Stimulated activated memory B cell treated with anti-CD40 and anti-IgM and Interleukin-4, amounts not matched to agents 10 μg/mL and 1 μg/mL and 100 μg/mL, for 72 hours (primary cell): ENCODE results near the gene BPIFA2.
"Not testable (repeated sequence)": the region's sequence is repeated elsewhere in the genome, so short reads cannot be mapped to it uniquely, and the experiment has no call there.

Experiments
- ATAC-seq: fragments of 150-1000 bp; cut with Tn5 transposase; 2 replicates; pipeline ENCODE4 v1.10.0; 2021
- H3K27ac Mint-ChIP-seq: one replicate; pipeline ENCODE4 v1.8.0; 2022; ENCODE audit warnings: mild to moderate bottlenecking, mixed read lengths
- H3K27me3 Mint-ChIP-seq: one replicate; pipeline ENCODE4 v1.8.0; 2022; ENCODE audit warnings: mixed read lengths
- H3K36me3 Mint-ChIP-seq: one replicate; pipeline ENCODE4 v1.8.0; 2022; ENCODE audit warnings: mixed read lengths
- H3K4me1 Mint-ChIP-seq: one replicate; pipeline ENCODE4 v1.8.0; 2022; ENCODE audit warnings: mixed read lengths
- H3K4me3 Mint-ChIP-seq: one replicate; pipeline ENCODE4 v1.8.0; 2022; ENCODE audit warnings: mild to moderate bottlenecking, moderate library complexity, mixed read lengths
- H3K9me3 Mint-ChIP-seq: one replicate; pipeline ENCODE4 v1.8.0; 2022; ENCODE audit warnings: mixed read lengths

Gene BPIFA2

GRCh38 chr20:33175123-33175522 lies 7.2 kb downstream of the BPIFA2 start:
- Mint-ChIP-seq H3K4me1 (no peaks in the 10 kb centered on the region), H3K4me3 (no peak overlapping the region), H3K9me3 (peaks cover 6% of the 10 kb centered on the region), H3K36me3 (no peaks in the 10 kb centered on the region), H3K27ac (no peak overlapping the region), H3K27me3 (no peaks in the 10 kb centered on the region)
- ATAC-seq = no peak

GRCh38 chr20:33176101-33176500 lies 8.1 kb downstream of the BPIFA2 start:
- no peaks in the 10 kb centered on the region for H3K9me3 Mint-ChIP-seq
- no peaks in the 10 kb centered on the region for H3K4me1 Mint-ChIP-seq
- no peak for ATAC-seq
- no peaks in the 10 kb centered on the region for H3K27me3 Mint-ChIP-seq
- no peaks in the 10 kb centered on the region for H3K36me3 Mint-ChIP-seq
- H3K4me3 Mint-ChIP-seq = no peak overlapping the region
- no peak overlapping the region for H3K27ac Mint-ChIP-seq

- no peak for ATAC-seq
- H3K4me1 Mint-ChIP-seq = no peaks in the 10 kb centered on the region
Measured at GRCh38 chr20:33177866-33178265, 9.9 kb downstream of the BPIFA2 start.

GRCh38 chr20:33178726-33179125 lies 10.8 kb downstream of the BPIFA2 start:
- H3K4me3 Mint-ChIP-seq = no peak overlapping the region
- peaks cover 6% of the 10 kb centered on the region for H3K9me3 Mint-ChIP-seq
- ATAC-seq = no peak
- no peak overlapping the region for H3K27ac Mint-ChIP-seq
- no peaks in the 10 kb centered on the region for H3K36me3 Mint-ChIP-seq
- H3K27me3 Mint-ChIP-seq = no peaks in the 10 kb centered on the region
- no peaks in the 10 kb centered on the region for H3K4me1 Mint-ChIP-seq

More at GRCh38 chr20:33177866-33178265, 9.9 kb downstream of the BPIFA2 start:
- H3K4me3 Mint-ChIP-seq = no peak overlapping the region
- no peaks in the 10 kb centered on the region for H3K9me3 Mint-ChIP-seq
- no peaks in the 10 kb centered on the region for H3K36me3 Mint-ChIP-seq
- H3K27ac Mint-ChIP-seq = no peak overlapping the region
- no peaks in the 10 kb centered on the region for H3K27me3 Mint-ChIP-seq

- no peak overlapping the region for H3K4me3 Mint-ChIP-seq
- no peaks in the 10 kb centered on the region for H3K36me3 Mint-ChIP-seq
- ATAC-seq = no peak
- peaks cover 6% of the 10 kb centered on the region for H3K9me3 Mint-ChIP-seq
- no peaks in the 10 kb centered on the region for H3K27me3 Mint-ChIP-seq
- H3K27ac Mint-ChIP-seq = no peak overlapping the region
- H3K4me1 Mint-ChIP-seq = no peaks in the 10 kb centered on the region
Measured at GRCh38 chr20:33180169-33180568, 12.2 kb downstream of the BPIFA2 start.

- H3K27ac Mint-ChIP-seq = no peak overlapping the region
- no peaks in the 10 kb centered on the region for H3K4me1 Mint-ChIP-seq
- H3K4me3 Mint-ChIP-seq = no peak overlapping the region
Measured at GRCh38 chr20:33181482-33182093, 13.6 kb downstream of the BPIFA2 start.

GRCh38 chr20:33183312-33183711 lies 15.4 kb downstream of the BPIFA2 start:
- Mint-ChIP-seq H3K27ac (no peak overlapping the region), H3K9me3 (peaks cover 6% of the 10 kb centered on the region), H3K4me3 (no peak overlapping the region), H3K27me3 (no peaks in the 10 kb centered on the region), H3K36me3 (no peaks in the 10 kb centered on the region), H3K4me1 (no peaks in the 10 kb centered on the region)
- no peak for ATAC-seq

More at GRCh38 chr20:33181482-33182093, 13.6 kb downstream of the BPIFA2 start:
- Mint-ChIP-seq H3K36me3 (no peaks in the 10 kb centered on the region), H3K9me3 (peaks cover 6% of the 10 kb centered on the region), H3K27me3 (no peaks in the 10 kb centered on the region)
- ATAC-seq = no peak

GRCh38 chr20:33185031-33185590 lies 17.2 kb downstream of the BPIFA2 start:
- H3K27me3 Mint-ChIP-seq, H3K4me1 Mint-ChIP-seq, ATAC-seq, H3K36me3 Mint-ChIP-seq, H3K27ac Mint-ChIP-seq, H3K4me3 Mint-ChIP-seq, H3K9me3 Mint-ChIP-seq: not testable (repeated sequence)

- no peak for ATAC-seq
- no peak overlapping the region for H3K27ac Mint-ChIP-seq
- H3K27me3 Mint-ChIP-seq = peaks cover 16% of the 10 kb centered on the region
- H3K9me3 Mint-ChIP-seq = peaks cover 6% of the 10 kb centered on the region
- H3K36me3 Mint-ChIP-seq = no peaks in the 10 kb centered on the region
- no peaks in the 10 kb centered on the region for H3K4me1 Mint-ChIP-seq
- no peak overlapping the region for H3K4me3 Mint-ChIP-seq
Measured at GRCh38 chr20:33187491-33187890, 19.5 kb downstream of the BPIFA2 start.

- no peaks in the 10 kb centered on the region for H3K36me3 Mint-ChIP-seq
- H3K27ac Mint-ChIP-seq = no peak overlapping the region
- no peak overlapping the region for H3K4me3 Mint-ChIP-seq
- peaks cover 16% of the 10 kb centered on the region for H3K27me3 Mint-ChIP-seq
- H3K4me1 Mint-ChIP-seq = no peaks in the 10 kb centered on the region
- no peak for ATAC-seq
- H3K9me3 Mint-ChIP-seq = peaks cover under 1% of the 10 kb centered on the region
Measured at GRCh38 chr20:33188421-33188820, 20.5 kb downstream of the BPIFA2 start.

GRCh38 chr20:33191484-33191883 lies 23.5 kb downstream of the BPIFA2 start:
- H3K4me1 Mint-ChIP-seq = no peaks in the 10 kb centered on the region
- no peak overlapping the region for H3K4me3 Mint-ChIP-seq
- ATAC-seq = no peak
- no peaks in the 10 kb centered on the region for H3K9me3 Mint-ChIP-seq
- H3K27ac Mint-ChIP-seq = no peak overlapping the region
- H3K27me3 Mint-ChIP-seq = peaks cover 29% of the 10 kb centered on the region
- H3K36me3 Mint-ChIP-seq = no peaks in the 10 kb centered on the region

- Mint-ChIP-seq H3K27ac (no peak overlapping the region), H3K36me3 (no peaks in the 10 kb centered on the region), H3K4me1 (no peaks in the 10 kb centered on the region), H3K27me3 (peaks cover 31% of the 10 kb centered on the region), H3K9me3 (no peaks in the 10 kb centered on the region), H3K4me3 (no peak overlapping the region)
- no peak for ATAC-seq
Measured at GRCh38 chr20:33191955-33192354, 24.0 kb downstream of the BPIFA2 start.

GRCh38 chr20:33192912-33193501 lies 25.0 kb downstream of the BPIFA2 start:
- H3K4me1 Mint-ChIP-seq = no peaks in the 10 kb centered on the region
- no peak overlapping the region for H3K4me3 Mint-ChIP-seq
- no peaks in the 10 kb centered on the region for H3K36me3 Mint-ChIP-seq
- no peaks in the 10 kb centered on the region for H3K9me3 Mint-ChIP-seq
- ATAC-seq = no peak
- H3K27ac Mint-ChIP-seq = no peak overlapping the region
- H3K27me3 Mint-ChIP-seq = peaks cover 32% of the 10 kb centered on the region

GRCh38 chr20:33199026-33199425 lies 31.1 kb downstream of the BPIFA2 start:
- Mint-ChIP-seq H3K27me3 (peaks cover 55% of the 10 kb centered on the region), H3K27ac (no peak overlapping the region), H3K4me1 (no peaks in the 10 kb centered on the region), H3K9me3 (no peaks in the 10 kb centered on the region), H3K36me3 (no peaks in the 10 kb centered on the region), H3K4me3 (no peak overlapping the region)
- ATAC-seq = no peak

- H3K27ac Mint-ChIP-seq = no peak overlapping the region
- H3K4me3 Mint-ChIP-seq = no peak overlapping the region
- H3K4me1 Mint-ChIP-seq = no peaks in the 10 kb centered on the region
- H3K9me3 Mint-ChIP-seq = no peaks in the 10 kb centered on the region
- peaks cover 55% of the 10 kb centered on the region for H3K27me3 Mint-ChIP-seq
- ATAC-seq = no peak
- no peaks in the 10 kb centered on the region for H3K36me3 Mint-ChIP-seq
Measured at GRCh38 chr20:33202451-33202850, 34.5 kb downstream of the BPIFA2 start.

GRCh38 chr20:33203444-33203843 lies 35.5 kb downstream of the BPIFA2 start:
- Mint-ChIP-seq H3K9me3 (no peaks in the 10 kb centered on the region), H3K27me3 (peaks cover 59% of the 10 kb centered on the region), H3K36me3 (no peaks in the 10 kb centered on the region), H3K27ac (no peak overlapping the region), H3K4me3 (no peak overlapping the region), H3K4me1 (no peaks in the 10 kb centered on the region)
- ATAC-seq = no peak
